NCI-H187 treated with DMSO at 0.1 percent for 48 hours (cell line): ENCODE results near the gene ALG9.

Source experiments
- DNase-seq: peaks from one replicate; lab custom pipeline; 2025; lab: John Stamatoyannopoulos, UW

ALG9 gene

DNA sequence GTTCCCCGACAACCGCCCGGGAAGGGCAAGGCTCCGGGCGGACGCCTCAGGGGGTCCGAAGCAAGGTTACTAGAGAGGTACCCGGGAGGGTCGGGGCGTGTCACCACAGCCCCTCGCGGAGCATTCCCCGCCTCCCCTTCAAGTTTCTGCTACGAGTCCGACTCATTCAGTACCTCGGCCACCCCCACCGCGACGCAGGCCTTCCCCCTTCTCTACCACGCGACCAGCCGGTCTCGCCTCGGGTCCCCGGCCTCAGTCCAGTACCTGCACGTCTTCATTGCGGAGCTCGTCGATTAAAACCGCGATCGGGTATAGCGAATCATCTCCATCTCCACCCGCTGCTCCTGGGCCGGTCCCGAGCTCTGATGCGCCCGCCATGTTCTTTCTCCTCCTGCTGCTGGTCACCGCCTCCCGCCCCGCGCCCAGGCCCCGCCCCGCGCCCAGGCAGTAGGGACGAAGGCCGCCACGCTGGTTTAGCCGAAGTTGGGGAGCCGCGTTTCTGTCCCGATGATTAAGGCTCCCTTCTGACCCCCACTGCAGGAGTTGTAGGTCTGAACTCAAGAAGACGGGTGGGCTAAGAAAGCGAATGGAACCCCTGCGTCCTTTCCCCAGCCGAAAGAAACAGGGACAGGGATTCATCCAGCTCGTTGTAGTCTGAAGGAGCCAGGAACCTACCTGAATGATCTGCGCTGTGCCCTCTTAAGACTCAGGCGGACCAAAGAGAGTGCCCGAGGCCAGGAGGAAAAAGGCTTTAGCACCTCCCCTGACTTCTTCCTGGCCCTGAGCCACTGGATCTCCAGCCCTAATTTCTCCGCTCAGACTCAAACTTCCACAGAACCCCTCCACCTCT is 105.2 kb downstream of the ALG9 start, which contains the start of gene PPP2R1B:
Gene PPP2R1B, minus strand, starts transcription at position 406 of the 850 bp plus-strand sequence. Its CDS starts 28 bp downstream, at position 378.
- no peak for DNase-seq

- DNase-seq: no peak
These were observed 105.9 kb downstream of the ALG9 start for GRCh38 chr11:111765320-111765983.

GRCh38 chr11:111764621-111765020 is 106.8 kb downstream of the ALG9 start:
- no peak for DNase-seq

GRCh38 chr11:111762981-111763643 is 108.3 kb downstream of the ALG9 start:
- no peak for DNase-seq

- DNase-seq: no peak
These were observed 108.9 kb downstream of the ALG9 start for GRCh38 chr11:111762526-111762925.

DNA sequence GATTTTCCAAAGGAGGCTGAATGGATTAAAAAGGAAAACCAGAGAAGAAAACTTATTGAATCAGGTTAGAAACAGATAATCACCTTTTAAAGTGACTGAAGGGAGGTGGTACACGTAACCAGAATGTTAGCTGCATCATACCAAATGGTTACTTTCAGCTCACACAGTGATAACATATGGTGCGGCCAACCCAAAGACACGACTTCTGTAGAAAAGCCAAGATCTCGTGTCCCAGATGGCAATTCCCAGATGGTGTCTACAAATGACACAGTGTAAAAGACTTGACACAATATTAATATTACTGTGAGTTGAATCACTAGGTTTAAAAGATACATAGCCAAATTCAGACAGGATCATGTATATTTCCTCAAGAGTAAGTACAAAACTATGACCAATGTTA is 110.3 kb downstream of the ALG9 start:
- no peak for DNase-seq

- no peak for DNase-seq
These were observed 111.5 kb downstream of the ALG9 start for GRCh38 chr11:111759778-111760407.

- DNase-seq: no peak
These were observed 112.0 kb downstream of the ALG9 start for GRCh38 chr11:111759376-111759775.

GRCh38 chr11:111756097-111756496 is 115.3 kb downstream of the ALG9 start:
- no peak for DNase-seq

- no peak for DNase-seq
These were observed 121.7 kb downstream of the ALG9 start for GRCh38 chr11:111749646-111750045.

DNA sequence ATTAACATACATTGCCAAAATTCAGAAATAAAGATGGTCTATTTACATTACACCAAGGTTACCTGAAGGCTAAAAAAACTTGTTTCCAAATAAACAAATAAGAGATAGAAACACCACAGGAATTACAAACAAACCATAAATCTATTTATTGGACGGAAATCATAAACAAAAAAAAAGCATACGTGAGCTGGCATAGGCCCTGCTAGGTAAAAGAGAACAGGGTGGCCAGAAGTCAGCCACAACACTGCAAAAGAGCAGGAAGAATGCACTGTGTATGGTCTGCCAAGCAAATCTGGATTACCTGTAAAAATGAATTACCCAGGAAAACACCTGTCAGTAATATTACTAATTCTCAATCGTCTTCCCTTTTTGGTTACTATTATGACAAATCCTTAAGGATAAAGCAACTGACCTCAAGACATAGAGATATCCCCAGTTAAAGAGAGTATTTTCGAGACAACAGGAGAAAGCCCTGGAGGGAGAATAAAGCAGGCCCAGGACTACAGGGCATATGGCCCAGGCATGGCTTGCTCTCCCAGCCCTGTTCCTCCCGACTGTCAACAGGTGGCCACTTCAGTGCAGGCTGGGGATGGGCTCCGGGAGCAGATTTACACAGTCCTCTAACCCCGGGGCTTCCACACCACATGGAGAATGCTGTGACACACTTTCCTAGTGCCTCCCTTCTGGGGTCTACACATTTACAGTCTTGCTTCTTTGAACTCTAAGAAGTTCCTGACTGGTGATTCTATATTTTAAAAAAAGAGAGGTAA is 123.2 kb downstream of the ALG9 start:
- no peak for DNase-seq

- no peak for DNase-seq
These were observed 125.5 kb downstream of the ALG9 start for GRCh38 chr11:111745719-111746504.

DNA sequence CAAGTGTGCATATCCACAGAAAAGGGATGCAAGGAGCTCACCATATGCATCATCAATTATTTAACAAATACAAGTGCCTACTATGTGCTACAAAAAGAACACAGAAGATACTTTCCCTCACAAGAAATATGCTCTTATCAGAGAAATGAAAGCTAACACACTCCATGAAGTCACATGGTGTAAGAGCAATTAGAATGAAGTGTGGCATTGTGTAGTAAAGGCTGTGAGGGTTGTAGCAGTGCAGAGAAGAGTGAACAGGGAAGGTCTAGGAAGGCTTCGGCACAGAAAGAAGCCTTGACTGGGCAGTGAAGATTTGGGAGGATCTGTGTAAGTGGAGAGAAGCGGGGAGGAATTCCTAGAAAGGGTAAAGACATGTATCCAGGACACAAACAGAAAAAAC is 127.7 kb downstream of the ALG9 start:
- no peak for DNase-seq

- no peak for DNase-seq
These were observed 129.6 kb downstream of the ALG9 start for GRCh38 chr11:111741751-111742150.

DNA sequence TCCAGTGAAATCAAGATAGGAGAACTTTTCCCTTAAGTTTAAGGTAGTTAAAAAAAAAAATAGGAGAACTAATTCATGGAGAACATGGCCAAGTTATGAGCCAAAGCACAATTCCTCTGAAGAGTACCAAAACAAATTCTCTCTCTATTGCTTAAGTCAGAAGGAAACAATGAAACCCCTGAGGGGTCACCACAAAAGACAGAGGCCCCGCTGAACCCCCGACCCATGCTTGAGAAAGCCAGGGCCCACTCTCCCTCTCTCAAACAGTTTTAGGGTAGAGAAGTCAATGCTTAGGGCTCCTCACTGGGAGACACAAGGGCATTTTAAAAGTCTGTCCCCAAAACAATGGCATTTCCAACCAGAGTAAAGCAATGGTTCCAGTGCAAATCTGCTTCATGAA is 132.1 kb downstream of the ALG9 start:
- DNase-seq: no peak

- DNase-seq: no peak
These were observed 133.8 kb downstream of the ALG9 start for GRCh38 chr11:111737444-111738210.

GRCh38 chr11:111736621-111737443 is 134.5 kb downstream of the ALG9 start:
- DNase-seq: no peak
